ENCODE measurements around the gene DDRGK1.
"Not testable (repeated sequence)": the region's sequence is repeated elsewhere in the genome, so short reads cannot be mapped to it uniquely, and the experiment has no call there.

Gene DDRGK1

GRCh38 chr20:3183896-3184612, 20.4 kb downstream of the DDRGK1 start:
- DNase-seq (ENCODE audit: low spot score), result no peak

- not testable (repeated sequence) for DNase-seq (ENCODE audit: low spot score)
Observed at GRCh38 chr20:3182429-3182828, 22.1 kb downstream of the DDRGK1 start.

GRCh38 chr20:3181270-3181669, 23.2 kb downstream of the DDRGK1 start:
- peak; percentile 52 for DNase-seq (ENCODE audit: low spot score)

GRCh38 chr20:3180319-3180718, 24.2 kb downstream of the DDRGK1 start:
- DNase-seq (ENCODE audit: low spot score), result no peak

GRCh38 chr20:3177746-3178485, 26.6 kb downstream of the DDRGK1 start:
- DNase-seq (ENCODE audit: low spot score), result no peak

GRCh38 chr20:3175270-3175669, 29.2 kb downstream of the DDRGK1 start:
- DNase-seq (ENCODE audit: low spot score), result no peak

GRCh38 chr20:3174442-3175261, 29.8 kb downstream of the DDRGK1 start:
- no peak for DNase-seq (ENCODE audit: low spot score)

GRCh38 chr20:3173610-3174441, 30.7 kb downstream of the DDRGK1 start:
- peak; percentile 86 for DNase-seq (ENCODE audit: low spot score)

GRCh38 chr20:3172933-3173609, 31.4 kb downstream of the DDRGK1 start, which contains the start of gene LZTS3:
LZTS3 (minus strand) TSS chr20:3173549; CDS start chr20:3167163, 6,386 bp downstream.
- DNase-seq (ENCODE audit: low spot score), result peak; percentile 56

GRCh38 chr20:3172126-3172932, 32.2 kb downstream of the DDRGK1 start:
- no peak for DNase-seq (ENCODE audit: low spot score)

- no peak for DNase-seq (ENCODE audit: low spot score)
Observed at GRCh38 chr20:3171391-3172125, 32.9 kb downstream of the DDRGK1 start.

- no peak for DNase-seq (ENCODE audit: low spot score)
Observed at GRCh38 chr20:3168829-3169590, 35.5 kb downstream of the DDRGK1 start.

GRCh38 chr20:3168079-3168828, 36.2 kb downstream of the DDRGK1 start:
- no peak for DNase-seq (ENCODE audit: low spot score)

GRCh38 chr20:3167738-3168078, 36.8 kb downstream of the DDRGK1 start:
- DNase-seq (ENCODE audit: low spot score), result no peak

GRCh38 chr20:3166913-3167342, 37.6 kb downstream of the DDRGK1 start:
- no peak for DNase-seq (ENCODE audit: low spot score)

- DNase-seq (ENCODE audit: low spot score), result no peak
Observed at GRCh38 chr20:3166338-3166912, 38.1 kb downstream of the DDRGK1 start.

GRCh38 chr20:3165473-3166337, 38.8 kb downstream of the DDRGK1 start:
- DNase-seq (ENCODE audit: low spot score), result no peak
